Fibroblast of the aortic adventitia (primary cell): ENCODE measurements around the gene ZFHX3. TPM values are rescaled to one million over a fixed set of nuclear protein-coding genes. Genes with fewer than 3 reads are reported as not detected.

Experiments used
- DNase-seq: peaks from one replicate; pipeline ENCODE4 v3.0.0-alpha.2; 2010; ENCODE audit warnings: low read depth
- H3K4me3 ChIP-seq: 2 replicates; pipeline ENCODE4 v1.5.1; 2011; ENCODE audit warnings: low read depth, mild to moderate bottlenecking, control low read depth, low read length, moderate library complexity
- total RNA-seq: library from RNA; depleted of rRNA; stranded (reverse); fragments of >200 nt; gene quantifications from 2 replicates; pipeline ENCODE4 v1.2.3, GENCODE V29; 2012; ENCODE audit warnings: low replicate concordance
- TF ChIP-seq, protein P1 (sequence below): IDR thresholded peaks from 2 replicates; pipeline ENCODE4 v1.5.1; 2011; ENCODE audit warnings: mild to moderate bottlenecking, low read length, control low read depth, inconsistent platforms; ENCODE audit not compliant: insufficient read depth

Gene ZFHX3
- total RNA-seq, 1 donor, result 8.1 TPM

DNA sequence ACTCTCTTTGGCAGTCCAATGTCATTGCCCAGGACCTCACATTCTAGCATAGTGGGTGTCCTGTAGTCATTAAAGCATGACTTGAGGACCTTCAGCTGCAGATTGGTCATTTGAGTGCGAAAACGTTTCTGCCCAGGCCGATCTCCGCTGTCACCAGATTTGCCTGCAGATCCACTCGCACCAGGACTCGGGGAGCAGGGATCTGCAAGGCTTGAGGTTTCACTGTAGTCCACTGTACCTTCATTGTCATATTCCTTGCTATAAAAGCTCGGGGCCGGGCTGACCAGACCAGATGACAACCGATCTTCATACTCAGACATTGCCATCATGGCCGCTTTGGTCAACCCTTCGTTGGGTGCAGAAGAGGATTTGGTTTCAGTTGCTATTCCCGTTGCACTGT, 254.2 kb downstream of the ZFHX3 start:
- DNase-seq, result no peak
- no peak overlapping the region for H3K4me3 ChIP-seq
- TF ChIP-seq, protein P1, sequence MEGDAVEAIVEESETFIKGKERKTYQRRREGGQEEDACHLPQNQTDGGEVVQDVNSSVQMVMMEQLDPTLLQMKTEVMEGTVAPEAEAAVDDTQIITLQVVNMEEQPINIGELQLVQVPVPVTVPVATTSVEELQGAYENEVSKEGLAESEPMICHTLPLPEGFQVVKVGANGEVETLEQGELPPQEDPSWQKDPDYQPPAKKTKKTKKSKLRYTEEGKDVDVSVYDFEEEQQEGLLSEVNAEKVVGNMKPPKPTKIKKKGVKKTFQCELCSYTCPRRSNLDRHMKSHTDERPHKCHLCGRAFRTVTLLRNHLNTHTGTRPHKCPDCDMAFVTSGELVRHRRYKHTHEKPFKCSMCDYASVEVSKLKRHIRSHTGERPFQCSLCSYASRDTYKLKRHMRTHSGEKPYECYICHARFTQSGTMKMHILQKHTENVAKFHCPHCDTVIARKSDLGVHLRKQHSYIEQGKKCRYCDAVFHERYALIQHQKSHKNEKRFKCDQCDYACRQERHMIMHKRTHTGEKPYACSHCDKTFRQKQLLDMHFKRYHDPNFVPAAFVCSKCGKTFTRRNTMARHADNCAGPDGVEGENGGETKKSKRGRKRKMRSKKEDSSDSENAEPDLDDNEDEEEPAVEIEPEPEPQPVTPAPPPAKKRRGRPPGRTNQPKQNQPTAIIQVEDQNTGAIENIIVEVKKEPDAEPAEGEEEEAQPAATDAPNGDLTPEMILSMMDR, result no peak

DNA sequence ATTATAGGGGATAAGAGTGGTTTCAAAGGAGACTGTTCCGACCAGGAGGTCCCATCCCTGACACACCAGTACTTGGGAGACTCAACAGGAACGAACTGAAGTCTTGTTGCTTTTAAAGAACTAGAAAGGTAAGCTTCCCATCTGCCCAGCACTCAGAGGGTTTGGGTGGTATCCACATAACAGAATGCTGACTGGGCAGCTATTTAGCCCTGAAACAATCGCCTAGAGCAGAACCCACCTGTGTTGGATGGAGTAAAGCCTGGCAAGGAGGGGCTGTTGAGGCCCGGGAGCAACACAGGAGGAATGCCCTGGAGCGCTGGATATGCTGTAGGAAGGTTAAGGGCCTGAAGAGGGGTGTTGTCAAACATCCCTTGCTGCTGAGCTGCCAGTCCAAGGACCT, 254.9 kb downstream of the ZFHX3 start:
- no peak overlapping the region for H3K4me3 ChIP-seq
- no peak for DNase-seq
- TF ChIP-seq, protein P1, result no peak

GRCh38 chr16:72791786-72792185, 256.1 kb downstream of the ZFHX3 start:
- no peak overlapping the region for H3K4me3 ChIP-seq
- TF ChIP-seq, protein P1, result no peak
- no peak for DNase-seq

GRCh38 chr16:72789921-72790320, 258.0 kb downstream of the ZFHX3 start:
- no peak overlapping the region for H3K4me3 ChIP-seq
- TF ChIP-seq, protein P1, result no peak
- no peak for DNase-seq

DNA sequence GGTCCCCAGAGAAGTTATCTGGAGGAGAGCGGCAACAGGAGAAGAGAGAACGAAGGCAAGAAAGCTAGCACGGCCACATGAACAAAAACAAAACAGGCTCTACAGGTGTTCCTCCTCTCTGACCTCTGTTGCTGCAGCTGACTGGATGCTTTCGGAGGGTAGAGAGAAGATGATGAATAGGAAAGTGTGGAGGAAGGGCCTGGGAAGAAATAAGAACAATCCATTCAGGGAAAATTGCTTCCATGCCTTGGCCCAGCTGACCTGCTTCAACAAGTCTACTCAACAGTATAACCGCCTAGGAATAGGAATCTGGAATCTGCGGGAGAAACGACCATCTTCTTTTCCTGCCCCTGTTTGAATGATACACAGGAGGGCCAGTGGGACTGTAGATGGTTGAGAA, 258.5 kb downstream of the ZFHX3 start:
- no peak for DNase-seq
- H3K4me3 ChIP-seq, result no peak overlapping the region
- TF ChIP-seq, protein P1, result no peak

DNA sequence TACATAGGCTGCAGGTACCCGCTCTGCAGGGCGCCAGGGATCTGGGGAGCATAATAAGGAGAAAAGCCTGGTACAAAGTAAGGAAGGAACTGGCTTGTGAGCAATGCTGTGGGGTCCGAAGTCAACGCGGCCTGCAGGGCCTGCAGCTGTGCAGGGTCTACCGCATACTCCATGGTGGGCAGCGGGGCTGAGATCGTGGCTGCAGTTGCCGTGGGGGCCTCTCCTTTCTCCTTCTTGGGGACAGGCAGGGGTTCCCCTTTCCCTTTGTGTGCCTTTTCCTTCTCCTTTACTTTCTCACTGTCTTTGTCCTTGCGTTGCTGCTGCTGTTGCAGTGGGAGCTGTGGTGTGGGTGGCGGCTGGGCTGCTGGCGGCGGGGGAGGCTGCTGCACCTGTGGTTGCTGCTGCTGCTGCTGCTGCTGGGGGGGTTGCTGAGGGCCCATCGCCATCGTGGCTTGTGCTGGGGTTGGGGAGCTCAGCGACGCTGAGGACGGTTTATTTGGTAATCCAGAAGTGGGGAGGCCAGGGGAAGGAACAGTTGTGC, 259.6 kb downstream of the ZFHX3 start:
- DNase-seq, result no peak
- H3K4me3 ChIP-seq, result peak overlapping the region; percentile 51
- TF ChIP-seq, protein P1, result no peak
